ENCODE measurements around the gene BMP15. TPM values are rescaled to one million over a fixed set of nuclear protein-coding genes. Genes with fewer than 3 reads are reported as not detected.

BMP15 gene
- total RNA-seq, 1 experiment from 2014 or later = not detected

- CTCF ChIA-PET = no interaction called here
- intact Hi-C loops (cut with micrococcal nuclease; ENCODE audit: unreplicated experiment) (no loop called here), in situ Hi-C loops (cut with HindIII; ENCODE audit: low pct_unique_long_range_greater_than_20kb, low sequenced_read_pairs) (no loop called here)
- ATAC-seq = no peak
- H3K9me3 ChIP-seq (ENCODE audit: control insufficient read depth, insufficient read depth, low read depth, low read length) = no peaks in the 10 kb centered on the region
- POLR2A ChIA-PET = no interaction called here
- H3K4me1 ChIP-seq (ENCODE audit: control insufficient read depth, insufficient read depth, low read length) = no peaks in the 10 kb centered on the region
- DNase-seq (ENCODE audit: low read depth, low spot score) = no peak
- H3K27me3 ChIP-seq (ENCODE audit: control insufficient read depth, insufficient read depth, low read length) = no peaks in the 10 kb centered on the region
- BruUV-seq (replicated peaks) = no TSS peak
- no peak overlapping the region for H3K27ac ChIP-seq (ENCODE audit: low read length)
- H3K36me3 ChIP-seq (ENCODE audit: control insufficient read depth, insufficient read depth, low read length) = no peaks in the 10 kb centered on the region
- no peak overlapping the region for H3K4me3 ChIP-seq (ENCODE audit: low read depth in 2 of 2, low read length in 2 of 2)
- TF ChIP-seq CTCF (IDR thresholded peaks at IDR 0.05) (no peak), POLR2AphosphoS5 (IDR thresholded peaks at IDR 0.05; ENCODE audit: low read depth, low read length) (no peak), SIN3A (IDR thresholded peaks at IDR 0.05; ENCODE audit: borderline replicate concordance, insufficient read depth, low read depth, low read length) (no peak)
Observed at GRCh38 chrX:50952406-50952805, 41.9 kb downstream of the BMP15 start.

GRCh38 chrX:50953832-50954231 is 43.3 kb downstream of the BMP15 start:
- in situ Hi-C loops (cut with HindIII; ENCODE audit: low pct_unique_long_range_greater_than_20kb, low sequenced_read_pairs) = no loop called here
- ChIA-PET POLR2A (no interaction called here), CTCF (no interaction called here)
- Histone ChIP-seq H3K36me3 (ENCODE audit: control insufficient read depth, insufficient read depth, low read length) (no peaks in the 10 kb centered on the region), H3K27me3 (ENCODE audit: control insufficient read depth, insufficient read depth, low read length) (no peaks in the 10 kb centered on the region), H3K27ac (ENCODE audit: low read length) (no peak overlapping the region), H3K4me3 (ENCODE audit: low read depth in 2 of 2, low read length in 2 of 2) (no peak overlapping the region), H3K9me3 (ENCODE audit: control insufficient read depth, insufficient read depth, low read depth, low read length) (no peaks in the 10 kb centered on the region), H3K4me1 (ENCODE audit: control insufficient read depth, insufficient read depth, low read length) (no peaks in the 10 kb centered on the region)
- BruUV-seq (replicated peaks) = no TSS peak
- intact Hi-C loops (cut with micrococcal nuclease; ENCODE audit: unreplicated experiment) = no loop called here
- DNase-seq (ENCODE audit: low read depth, low spot score) (no peak), ATAC-seq (no peak)
- TF ChIP-seq POLR2AphosphoS5 (IDR thresholded peaks at IDR 0.05; ENCODE audit: low read depth, low read length) = no peak
- TF ChIP-seq REST (IDR thresholded peaks at IDR 0.05; ENCODE audit: insufficient read depth in 1 of 2, low read depth in 2 of 2, low read length in 1 of 2) = no peak
- TF ChIP-seq TCF7L2 (IDR thresholded peaks at IDR 0.05; ENCODE audit: low read depth, low read length) = no peak
- TF ChIP-seq CTCF (IDR thresholded peaks at IDR 0.05) = no peak
- no peak for TF ChIP-seq SIN3A (IDR thresholded peaks at IDR 0.05; ENCODE audit: borderline replicate concordance, insufficient read depth, low read depth, low read length)

All from Panc1 (cell line).